NCI-H774 (cell line): Measurements from ENCODE around the gene SELENOI.
A peak's percentile ranks its signal among the peaks of the same experiment; 100 is the strongest.
"Not testable (repeated sequence)": the region's sequence is repeated elsewhere in the genome, so short reads cannot be mapped to it uniquely, and the experiment has no call there.

Experiments used
- DNase-seq: peaks from one replicate; lab custom pipeline; 2025; lab: John Stamatoyannopoulos, UW

Gene SELENOI

GRCh38 chr2:26359886-26360473 lies 14.0 kb downstream of the SELENOI start:
- no peak for DNase-seq

- DNase-seq, result no peak
Measured at GRCh38 chr2:26363323-26363722, 17.4 kb downstream of the SELENOI start.

GRCh38 chr2:26363958-26364357 lies 18.0 kb downstream of the SELENOI start:
- DNase-seq, result no peak

GRCh38 chr2:26364669-26365068 lies 18.7 kb downstream of the SELENOI start:
- DNase-seq, result no peak

GRCh38 chr2:26366957-26367356 lies 21.0 kb downstream of the SELENOI start:
- no peak for DNase-seq

GRCh38 chr2:26369664-26370063 lies 23.7 kb downstream of the SELENOI start:
- not testable (repeated sequence) for DNase-seq

- DNase-seq, result not testable (repeated sequence)
Measured at GRCh38 chr2:26370909-26371308, 25.0 kb downstream of the SELENOI start.

GRCh38 chr2:26376799-26377198 lies 30.9 kb downstream of the SELENOI start:
- no peak for DNase-seq

GRCh38 chr2:26380281-26380680 lies 34.3 kb downstream of the SELENOI start:
- DNase-seq, result no peak

- DNase-seq, result no peak
Measured at GRCh38 chr2:26382564-26382963, 36.6 kb downstream of the SELENOI start.

GRCh38 chr2:26384183-26384582 lies 38.2 kb downstream of the SELENOI start:
- DNase-seq, result no peak

- DNase-seq, result no peak
Measured at GRCh38 chr2:26384597-26384996, 38.7 kb downstream of the SELENOI start.

GRCh38 chr2:26387189-26387588 lies 41.2 kb downstream of the SELENOI start:
- no peak for DNase-seq

- no peak for DNase-seq
Measured at GRCh38 chr2:26394694-26395093, 48.8 kb downstream of the SELENOI start.

GRCh38 chr2:26395394-26395793 lies 49.5 kb downstream of the SELENOI start:
- DNase-seq, result no peak

- DNase-seq, result no peak
Measured at GRCh38 chr2:26396734-26397298, 50.9 kb downstream of the SELENOI start.

- DNase-seq, result no peak
Measured at GRCh38 chr2:26399771-26400376, 53.9 kb downstream of the SELENOI start.

GRCh38 chr2:26400723-26401122 lies 54.8 kb downstream of the SELENOI start:
- DNase-seq, result no peak

GRCh38 chr2:26401739-26402541 lies 56.0 kb downstream of the SELENOI start, which contains the start of gene DRC1:
Gene DRC1 (plus strand): TSS chr2:26401920. CDS start chr2:26401990, 70 bp downstream.
- DNase-seq, result peak; percentile 79

GRCh38 chr2:26407526-26407925 lies 61.6 kb downstream of the SELENOI start:
- DNase-seq, result no peak

- no peak for DNase-seq
Measured at GRCh38 chr2:26409785-26410184, 63.8 kb downstream of the SELENOI start.

GRCh38 chr2:26410764-26411243 lies 64.9 kb downstream of the SELENOI start:
- DNase-seq, result no peak

GRCh38 chr2:26411419-26411818 lies 65.5 kb downstream of the SELENOI start:
- no peak for DNase-seq
